ENCODE measurements around the gene MERTK.

Gene MERTK

DNA sequence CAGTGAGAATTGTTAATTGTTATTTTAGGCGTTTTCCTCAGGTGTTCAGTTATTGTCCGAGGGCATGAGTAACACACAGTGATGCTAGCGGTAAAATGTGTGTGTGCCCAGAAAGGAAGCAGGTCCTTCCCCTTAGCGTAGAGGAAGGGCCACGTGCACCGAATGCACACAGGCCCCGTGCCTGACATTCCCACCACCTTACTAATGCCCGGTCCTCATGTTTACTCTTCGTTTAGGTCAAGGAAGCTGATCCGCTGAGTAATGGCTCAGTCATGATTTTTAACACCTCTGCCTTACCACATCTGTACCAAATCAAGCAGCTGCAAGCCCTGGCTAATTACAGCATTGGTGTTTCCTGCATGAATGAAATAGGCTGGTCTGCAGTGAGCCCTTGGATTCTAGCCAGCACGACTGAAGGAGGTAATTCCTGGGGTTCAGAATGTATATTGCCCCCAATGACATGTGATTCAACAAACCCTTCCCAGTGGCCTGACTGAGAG lies 76.7 kb downstream of the MERTK start:
- Histone ChIP-seq H3F3A (ENCODE audit: control insufficient read depth, insufficient read depth) (no peaks in the 10 kb centered on the region), H3K27ac (ENCODE audit: low read depth, low read length) (no peak overlapping the region), H3K36me3 (ENCODE audit: control insufficient read depth, low read length) (no peaks in the 10 kb centered on the region), H3K4me1 (ENCODE audit: control insufficient read depth, low read length) (no peaks in the 10 kb centered on the region), H4K20me1 (ENCODE audit: control insufficient read depth, insufficient read depth, low read depth, low read length) (no peaks in the 10 kb centered on the region), H3K9me2 (replicated peaks; ENCODE audit: control insufficient read depth, low read length) (no peaks in the 10 kb centered on the region), H3K27me3 (ENCODE audit: control insufficient read depth, low read length) (peaks cover 15% of the 10 kb centered on the region), H3K79me2 (ENCODE audit: control insufficient read depth, low read length) (no peaks in the 10 kb centered on the region), H3K4me2 (ENCODE audit: low read length) (no peak overlapping the region), H3K9me3 (ENCODE audit: control insufficient read depth, insufficient read depth, low read length) (no peaks in the 10 kb centered on the region), H3K4me3 (ENCODE audit: low read length) (no peak overlapping the region)
- TF ChIP-seq, protein P1, sequence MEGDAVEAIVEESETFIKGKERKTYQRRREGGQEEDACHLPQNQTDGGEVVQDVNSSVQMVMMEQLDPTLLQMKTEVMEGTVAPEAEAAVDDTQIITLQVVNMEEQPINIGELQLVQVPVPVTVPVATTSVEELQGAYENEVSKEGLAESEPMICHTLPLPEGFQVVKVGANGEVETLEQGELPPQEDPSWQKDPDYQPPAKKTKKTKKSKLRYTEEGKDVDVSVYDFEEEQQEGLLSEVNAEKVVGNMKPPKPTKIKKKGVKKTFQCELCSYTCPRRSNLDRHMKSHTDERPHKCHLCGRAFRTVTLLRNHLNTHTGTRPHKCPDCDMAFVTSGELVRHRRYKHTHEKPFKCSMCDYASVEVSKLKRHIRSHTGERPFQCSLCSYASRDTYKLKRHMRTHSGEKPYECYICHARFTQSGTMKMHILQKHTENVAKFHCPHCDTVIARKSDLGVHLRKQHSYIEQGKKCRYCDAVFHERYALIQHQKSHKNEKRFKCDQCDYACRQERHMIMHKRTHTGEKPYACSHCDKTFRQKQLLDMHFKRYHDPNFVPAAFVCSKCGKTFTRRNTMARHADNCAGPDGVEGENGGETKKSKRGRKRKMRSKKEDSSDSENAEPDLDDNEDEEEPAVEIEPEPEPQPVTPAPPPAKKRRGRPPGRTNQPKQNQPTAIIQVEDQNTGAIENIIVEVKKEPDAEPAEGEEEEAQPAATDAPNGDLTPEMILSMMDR (IDR thresholded peaks at IDR 0.05; ENCODE audit: low read depth, low read length, poor library complexity, severe bottlenecking) = no peak
- no peak for TF ChIP-seq EZH2phosphoT487 (IDR thresholded peaks at IDR 0.05; ENCODE audit: borderline replicate concordance, low read length)

GRCh38 chr2:111975819-111976218 lies 77.4 kb downstream of the MERTK start:
- no peaks in the 10 kb centered on the region for H3F3A ChIP-seq (ENCODE audit: control insufficient read depth, insufficient read depth)

GRCh38 chr2:111977240-111977639 lies 78.8 kb downstream of the MERTK start:
- TF ChIP-seq EZH2phosphoT487 (IDR thresholded peaks at IDR 0.05; ENCODE audit: borderline replicate concordance, low read length) = no peak
- TF ChIP-seq, protein P1 (IDR thresholded peaks at IDR 0.05; ENCODE audit: low read depth, low read length, poor library complexity, severe bottlenecking) = no peak
- Histone ChIP-seq H3F3A (ENCODE audit: control insufficient read depth, insufficient read depth) (no peaks in the 10 kb centered on the region), H3K27ac (ENCODE audit: low read depth, low read length) (no peak overlapping the region), H3K36me3 (ENCODE audit: control insufficient read depth, low read length) (no peaks in the 10 kb centered on the region), H3K9me2 (replicated peaks; ENCODE audit: control insufficient read depth, low read length) (no peaks in the 10 kb centered on the region), H3K79me2 (ENCODE audit: control insufficient read depth, low read length) (no peaks in the 10 kb centered on the region), H4K20me1 (ENCODE audit: control insufficient read depth, insufficient read depth, low read depth, low read length) (no peaks in the 10 kb centered on the region), H3K27me3 (ENCODE audit: control insufficient read depth, low read length) (peaks cover 11% of the 10 kb centered on the region), H3K4me1 (ENCODE audit: control insufficient read depth, low read length) (no peaks in the 10 kb centered on the region), H3K9me3 (ENCODE audit: control insufficient read depth, insufficient read depth, low read length) (no peaks in the 10 kb centered on the region), H3K4me2 (ENCODE audit: low read length) (no peak overlapping the region), H3K4me3 (ENCODE audit: low read length) (no peak overlapping the region)

More at GRCh38 chr2:111975819-111976218, 77.4 kb downstream of the MERTK start:
- no peak for TF ChIP-seq EZH2phosphoT487 (IDR thresholded peaks at IDR 0.05; ENCODE audit: borderline replicate concordance, low read length)
- TF ChIP-seq, protein P1 (IDR thresholded peaks at IDR 0.05; ENCODE audit: low read depth, low read length, poor library complexity, severe bottlenecking) = no peak
- no peaks in the 10 kb centered on the region for H3K79me2 ChIP-seq (ENCODE audit: control insufficient read depth, low read length)
- no peaks in the 10 kb centered on the region for H3K36me3 ChIP-seq (ENCODE audit: control insufficient read depth, low read length)
- no peak overlapping the region for H3K4me3 ChIP-seq (ENCODE audit: low read length)
- no peaks in the 10 kb centered on the region for H3K9me2 ChIP-seq (replicated peaks; ENCODE audit: control insufficient read depth, low read length)
- no peaks in the 10 kb centered on the region for H4K20me1 ChIP-seq (ENCODE audit: control insufficient read depth, insufficient read depth, low read depth, low read length)
- no peaks in the 10 kb centered on the region for H3K4me1 ChIP-seq (ENCODE audit: control insufficient read depth, low read length)
- H3K9me3 ChIP-seq (ENCODE audit: control insufficient read depth, insufficient read depth, low read length) = no peaks in the 10 kb centered on the region
- H3K27ac ChIP-seq (ENCODE audit: low read depth, low read length) = no peak overlapping the region
- H3K4me2 ChIP-seq (ENCODE audit: low read length) = no peak overlapping the region
- H3K27me3 ChIP-seq (ENCODE audit: control insufficient read depth, low read length) = peaks cover 15% of the 10 kb centered on the region

Measured in DOHH2 (cell line).